CD4-positive, alpha-beta memory T cell (primary cell): ENCODE results near the gene GNA15. TPM values are rescaled to one million over a fixed set of nuclear protein-coding genes. Genes with fewer than 3 reads are reported as not detected.

Source experiments
- CTCF ChIA-PET: fragments of 350-600 bp; sonication (Branson Sonifier 250); formaldehyde crosslinking; loops from one replicate; lab custom pipeline; 2021; ENCODE audit warnings: inconsistent platforms; ENCODE audit not compliant: partially characterized antibody; lab: Charles Lee
- POLR2A ChIA-PET: fragments of 350-600 bp; sonication (Branson Sonifier 250); formaldehyde crosslinking; loops from one replicate; lab custom pipeline; 2021; ENCODE audit not compliant: partially characterized antibody; lab: Charles Lee
- DNase-seq, 5 donors: peaks; one replicate each; pipeline versions ENCODE4 v3.0.0 to v3.0.0-alpha.2; 2020 to 2022; ENCODE audit warnings: mixed read lengths in 1 of 5
- H3K27ac ChIP-seq: one replicate; pipeline ENCODE4 v1.7.0; 2013; ENCODE audit warnings: low read depth, low read length
- H3K27me3 ChIP-seq: 2 replicates; pipeline ENCODE4 v1.7.0; 2013; ENCODE audit warnings: mild to moderate bottlenecking, low read length, moderate library complexity; ENCODE audit not compliant: insufficient read depth
- H3K36me3 ChIP-seq: 2 replicates; pipeline ENCODE4 v1.7.0; 2013; ENCODE audit warnings: mild to moderate bottlenecking, low read length, moderate library complexity; ENCODE audit not compliant: insufficient read depth
- H3K4me1 ChIP-seq: 2 replicates; pipeline ENCODE4 v1.7.0; 2013; ENCODE audit warnings: mild to moderate bottlenecking, low read length, moderate library complexity; ENCODE audit not compliant: insufficient read depth
- H3K4me3 ChIP-seq, 2 donors: one replicate each; pipeline ENCODE4 v1.7.0; 2013; ENCODE audit warnings: low read length in 2 of 2, mild to moderate bottlenecking in 1 of 2
- H3K9me3 ChIP-seq, 2 donors: one replicate each; pipeline ENCODE4 v1.7.0; 2013; ENCODE audit warnings: low read length in 2 of 2, control low read depth in 1 of 2; ENCODE audit not compliant: control insufficient read depth in 1 of 2
- H3K27ac Mint-ChIP-seq, 7 donors: one replicate each; pipeline ENCODE4 v1.8.0; 2020 to 2021; ENCODE audit warnings: mixed read lengths in 7 of 7, mild to moderate bottlenecking in 6 of 7, inconsistent platforms in 3 of 7, moderate library complexity in 3 of 7
- H3K27me3 Mint-ChIP-seq, 2 donors: one replicate each; pipeline ENCODE4 v1.8.0; 2020 to 2021; ENCODE audit warnings: mixed read lengths in 2 of 2
- H3K36me3 Mint-ChIP-seq, 2 donors: one replicate each; pipeline ENCODE4 v1.8.0; 2020 to 2021; ENCODE audit warnings: mixed read lengths in 2 of 2, inconsistent platforms in 1 of 2, mild to moderate bottlenecking in 1 of 2
- H3K4me1 Mint-ChIP-seq, 4 donors: one replicate each; pipeline ENCODE4 v1.8.0; 2020 to 2021; ENCODE audit warnings: mixed read lengths in 4 of 4, mild to moderate bottlenecking in 1 of 4
- H3K4me3 Mint-ChIP-seq, 8 donors: one replicate each; pipeline ENCODE4 v1.8.0; 2020 to 2021; ENCODE audit warnings: mixed read lengths in 8 of 8, mild to moderate bottlenecking in 7 of 8, moderate library complexity in 6 of 8, inconsistent platforms in 3 of 8
- H3K9me3 Mint-ChIP-seq, 8 donors: one replicate each; pipeline ENCODE4 v1.8.0; 2020 to 2021; ENCODE audit warnings: mixed read lengths in 8 of 8, mild to moderate bottlenecking in 5 of 8, inconsistent platforms in 3 of 8, moderate library complexity in 1 of 8
- intact Hi-C: fragments of 100-400 bp; cut with micrococcal nuclease; formaldehyde crosslinking; loops from one replicate; pipeline ENCODE4 v1.15.1; 2023
- polyA plus RNA-seq, 2 donors: library from polyadenylated mRNA; unstranded; fragments of 300-500 nt; fragmentation: Illumina TruSeq; gene quantifications; one replicate each; pipeline ENCODE4 v1.2.3, GENCODE V29; 2021
- total RNA-seq, 2 experiments: library from RNA; stranded (reverse); gene quantifications; one replicate each; pipeline ENCODE4 v1.2.3, GENCODE V29; 2021

Gene GNA15
- total and polyA plus RNA-seq, 4 experiments from 2014 or later: 2.5 to 4.8 (median 3.5) TPM

GRCh38 chr19:3194106-3195087 lies 58.6 kb downstream of the GNA15 start:
- no peak overlapping the region for H3K27ac ChIP-seq
- Mint-ChIP-seq H3K27me3 (no peaks in the 10 kb centered on the region), H3K4me1 (peaks cover under 1 to 6% (median 5%) of the 10 kb centered on the region in 4 donors), H3K9me3 (no peaks in the 10 kb centered on the region), H3K27ac (peak overlapping the region in 1 of 7 donors; percentile 74), H3K4me3 (no peak overlapping the region), H3K36me3 (peaks cover 13 to 16% of the 10 kb centered on the region in 2 donors)
- DNase-seq: no peak
- H3K4me1 ChIP-seq: no peaks in the 10 kb centered on the region
- H3K36me3 ChIP-seq: no peaks in the 10 kb centered on the region
- H3K27me3 ChIP-seq: no peaks in the 10 kb centered on the region
- intact Hi-C loops: no loop called here
- ChIA-PET CTCF (no interaction called here), POLR2A (no interaction called here)
- no peak overlapping the region for H3K4me3 ChIP-seq
- no peaks in the 10 kb centered on the region for H3K9me3 ChIP-seq

GRCh38 chr19:3196064-3196932 lies 60.5 kb downstream of the GNA15 start:
- H3K4me3 Mint-ChIP-seq: no peak overlapping the region
- no peaks in the 10 kb centered on the region for H3K27me3 Mint-ChIP-seq
- no peak overlapping the region for H3K27ac Mint-ChIP-seq
- no peaks in the 10 kb centered on the region for H3K27me3 ChIP-seq
- no peaks in the 10 kb centered on the region for H3K9me3 ChIP-seq
- H3K36me3 ChIP-seq: no peaks in the 10 kb centered on the region
- ChIA-PET POLR2A (no interaction called here), CTCF (no interaction called here)
- H3K4me1 Mint-ChIP-seq: peaks cover 0 to 2% (median 0%) of the 10 kb centered on the region in 4 donors
- H3K27ac ChIP-seq: no peak overlapping the region
- no peak overlapping the region for H3K4me3 ChIP-seq
- intact Hi-C loops: no loop called here
- H3K9me3 Mint-ChIP-seq: no peaks in the 10 kb centered on the region
- H3K36me3 Mint-ChIP-seq: peaks cover 11 to 16% of the 10 kb centered on the region in 2 donors
- no peaks in the 10 kb centered on the region for H3K4me1 ChIP-seq
- no peak for DNase-seq

GRCh38 chr19:3196933-3197205 lies 61.0 kb downstream of the GNA15 start:
- POLR2A ChIA-PET: no interaction called here
- intact Hi-C loops: no loop called here
- no peaks in the 10 kb centered on the region for H3K9me3 Mint-ChIP-seq

GRCh38 chr19:3198901-3199700 lies 63.3 kb downstream of the GNA15 start:
- no peaks in the 10 kb centered on the region for H3K4me1 Mint-ChIP-seq
- H3K4me3 ChIP-seq: no peak overlapping the region
- H3K4me3 Mint-ChIP-seq: no peak overlapping the region
- H3K27me3 Mint-ChIP-seq: no peaks in the 10 kb centered on the region
- intact Hi-C loops: no loop called here
- ChIA-PET POLR2A (interaction anchor here (0.7 kb wide), 1 partner anchor 10 kb away, joined by 3 read pairs; no protein-coding TSS in a partner anchor), CTCF (no interaction called here)
- no peaks in the 10 kb centered on the region for H3K9me3 ChIP-seq
- no peaks in the 10 kb centered on the region for H3K4me1 ChIP-seq
- H3K9me3 Mint-ChIP-seq: no peaks in the 10 kb centered on the region
- H3K36me3 Mint-ChIP-seq: peaks cover 11 to 14% of the 10 kb centered on the region in 2 donors
- no peaks in the 10 kb centered on the region for H3K27me3 ChIP-seq
- H3K27ac ChIP-seq: no peak overlapping the region
- H3K36me3 ChIP-seq: no peaks in the 10 kb centered on the region
- H3K27ac Mint-ChIP-seq: no peak overlapping the region
- no peak for DNase-seq

More at GRCh38 chr19:3196933-3197205, 61.0 kb downstream of the GNA15 start:
- no peaks in the 10 kb centered on the region for H3K36me3 ChIP-seq
- Mint-ChIP-seq H3K4me1 (no peaks in the 10 kb centered on the region), H3K27me3 (no peaks in the 10 kb centered on the region), H3K36me3 (peaks cover 11 to 16% of the 10 kb centered on the region in 2 donors), H3K27ac (no peak overlapping the region), H3K4me3 (no peak overlapping the region)
- H3K4me1 ChIP-seq: no peaks in the 10 kb centered on the region
- H3K9me3 ChIP-seq: no peaks in the 10 kb centered on the region
- H3K27ac ChIP-seq: no peak overlapping the region
- no peaks in the 10 kb centered on the region for H3K27me3 ChIP-seq
- CTCF ChIA-PET: no interaction called here
- H3K4me3 ChIP-seq: no peak overlapping the region
- no peak for DNase-seq

GRCh38 chr19:3201072-3201700 lies 65.4 kb downstream of the GNA15 start:
- no peaks in the 10 kb centered on the region for H3K27me3 Mint-ChIP-seq
- POLR2A ChIA-PET: no interaction called here
- no peaks in the 10 kb centered on the region for H3K4me1 Mint-ChIP-seq
- Histone ChIP-seq H3K4me3 (no peak overlapping the region), H3K4me1 (no peaks in the 10 kb centered on the region), H3K27me3 (no peaks in the 10 kb centered on the region), H3K27ac (no peak overlapping the region), H3K9me3 (no peaks in the 10 kb centered on the region), H3K36me3 (no peaks in the 10 kb centered on the region)
- CTCF ChIA-PET: no interaction called here
- intact Hi-C loops: no loop called here
- peaks cover 0 to 11% of the 10 kb centered on the region in 2 donors for H3K36me3 Mint-ChIP-seq
- H3K9me3 Mint-ChIP-seq: no peaks in the 10 kb centered on the region
- no peak overlapping the region for H3K27ac Mint-ChIP-seq
- no peak for DNase-seq
- H3K4me3 Mint-ChIP-seq: no peak overlapping the region

- Histone ChIP-seq H3K36me3 (peaks cover under 1% of the 10 kb centered on the region), H3K4me3 (no peak overlapping the region), H3K9me3 (no peaks in the 10 kb centered on the region), H3K27ac (no peak overlapping the region), H3K4me1 (no peaks in the 10 kb centered on the region), H3K27me3 (no peaks in the 10 kb centered on the region)
- H3K27me3 Mint-ChIP-seq: no peaks in the 10 kb centered on the region
- intact Hi-C loops: no loop called here
- H3K4me1 Mint-ChIP-seq: no peaks in the 10 kb centered on the region
- ChIA-PET POLR2A (no interaction called here), CTCF (no interaction called here)
- peaks cover 0 to 13% of the 10 kb centered on the region in 2 donors for H3K36me3 Mint-ChIP-seq
- no peak overlapping the region for H3K27ac Mint-ChIP-seq
- H3K4me3 Mint-ChIP-seq: no peak overlapping the region
- no peaks in the 10 kb centered on the region for H3K9me3 Mint-ChIP-seq
- DNase-seq: no peak
Measured at GRCh38 chr19:3201911-3202310, 66.1 kb downstream of the GNA15 start.
